HEK293T (cell line): ENCODE measurements around the gene ZBTB21.

ENCODE experiments used
- BHLHE40 ChIP-seq: fragments of 450-650 bp; IDR thresholded peaks from 2 replicates; pipeline ENCODE4 v1.6.1; 2016; ENCODE audit warnings: mild to moderate bottlenecking, moderate library complexity, borderline replicate concordance
- FOXK2 ChIP-seq: fragments of 450-650 bp; IDR thresholded peaks from 2 replicates; pipeline ENCODE4 v1.6.1; 2016; ENCODE audit warnings: mild to moderate bottlenecking
- FOXM1 ChIP-seq: fragments of 450-650 bp; IDR thresholded peaks from 2 replicates; pipeline ENCODE4 v1.6.1; 2017; ENCODE audit warnings: mild to moderate bottlenecking, borderline replicate concordance
- HDGF ChIP-seq: fragments of 450-650 bp; IDR thresholded peaks from 2 replicates; pipeline ENCODE4 v1.6.1; 2017; ENCODE audit warnings: antibody characterized with exemption, borderline replicate concordance
- L3MBTL2 ChIP-seq: fragments of 450-650 bp; conservative IDR thresholded peaks from 2 replicates; pipeline ENCODE4 v1.6.1; 2016; ENCODE audit warnings: mild to moderate bottlenecking
- SP1 ChIP-seq: fragments of 450-650 bp; IDR thresholded peaks from 2 replicates; pipeline ENCODE4 v1.6.1; 2017
- TARDBP ChIP-seq: fragments of 450-650 bp; IDR thresholded peaks from 2 replicates; pipeline ENCODE4 v1.6.1; 2016

- no peak for TF ChIP-seq HDGF
- no peak for TF ChIP-seq SP1
- no peak for TF ChIP-seq FOXK2
- TF ChIP-seq TARDBP, result no peak
- TF ChIP-seq L3MBTL2, result no peak
- TF ChIP-seq FOXM1, result no peak
- no peak for TF ChIP-seq BHLHE40
Observed at GRCh38 chr21:41948901-41949300, 61.3 kb downstream of the ZBTB21 start.
